Type B pancreatic cell (in vitro differentiated cells): Measurements from ENCODE around the gene IRS2. TPM values are rescaled to one million over a fixed set of nuclear protein-coding genes. Genes with fewer than 3 reads are reported as not detected.

ENCODE experiments used
- DNase-seq: peaks from one replicate; pipeline ENCODE4 v3.0.0; 2021; ENCODE audit warnings: mixed read lengths; ENCODE audit not compliant: unreplicated experiment; ENCODE audit errors: extremely low spot score
- H3K27ac Mint-ChIP-seq: 2 replicates; pipeline ENCODE4 v1.8.0; 2021; ENCODE audit warnings: mild to moderate bottlenecking, mixed read lengths
- H3K27me3 Mint-ChIP-seq: 2 replicates; pipeline ENCODE4 v1.8.0; 2021; ENCODE audit warnings: mixed read lengths
- H3K36me3 Mint-ChIP-seq: 2 replicates; pipeline ENCODE4 v1.8.0; 2021; ENCODE audit warnings: mixed read lengths
- H3K4me1 Mint-ChIP-seq: one replicate; pipeline ENCODE4 v1.8.0; 2021; ENCODE audit warnings: mixed read lengths; ENCODE audit not compliant: unreplicated experiment
- H3K4me3 Mint-ChIP-seq: 2 replicates; pipeline ENCODE4 v1.8.0; 2021; ENCODE audit warnings: mild to moderate bottlenecking, mixed read lengths
- H3K9me3 Mint-ChIP-seq: 2 replicates; pipeline ENCODE4 v1.8.0; 2021; ENCODE audit warnings: mixed read lengths
- total RNA-seq: library from RNA; stranded (reverse); gene quantifications from 2 replicates; pipeline ENCODE4 v1.2.1, GENCODE V29; 2021; ENCODE audit warnings: low replicate concordance
- TF ChIP-seq, protein P1 (sequence below): fragments of 200-600 bp; sonication (generic); conservative IDR thresholded peaks from 2 replicates; pipeline ENCODE4 v1.5.0; 2021; ENCODE audit warnings: antibody characterized with exemption, mild to moderate bottlenecking

IRS2 gene
- total RNA-seq, 1 donor from 2014 or later = 19.4 TPM

DNA sequence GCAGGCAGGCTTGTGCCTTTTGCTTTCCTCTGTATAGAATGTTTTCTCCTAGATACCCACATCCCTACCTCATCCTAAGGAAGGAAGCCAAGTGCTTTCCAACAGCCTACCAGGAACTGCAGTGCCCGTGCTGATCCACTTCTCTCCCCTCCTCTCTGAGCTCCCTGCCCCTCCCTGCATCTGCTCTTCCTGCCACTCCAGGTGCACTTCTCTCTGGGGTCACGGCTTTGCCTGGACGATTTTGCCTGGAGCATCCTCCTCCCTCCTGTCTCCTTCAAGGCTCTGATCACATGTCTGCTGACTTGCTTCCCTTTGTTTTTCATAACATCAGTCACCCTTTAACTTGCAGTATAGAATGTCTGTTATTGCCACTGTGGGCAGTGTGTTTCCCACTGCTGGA, 34.7 kb upstream of the IRS2 start:
- H3K9me3 Mint-ChIP-seq = no peaks in the 10 kb centered on the region
- no peak overlapping the region for H3K4me3 Mint-ChIP-seq
- no peak for DNase-seq
- no peaks in the 10 kb centered on the region for H3K36me3 Mint-ChIP-seq
- no peaks in the 10 kb centered on the region for H3K27me3 Mint-ChIP-seq
- H3K4me1 Mint-ChIP-seq = peaks cover 12% of the 10 kb centered on the region
- no peak overlapping the region for H3K27ac Mint-ChIP-seq
- TF ChIP-seq, protein P1, sequence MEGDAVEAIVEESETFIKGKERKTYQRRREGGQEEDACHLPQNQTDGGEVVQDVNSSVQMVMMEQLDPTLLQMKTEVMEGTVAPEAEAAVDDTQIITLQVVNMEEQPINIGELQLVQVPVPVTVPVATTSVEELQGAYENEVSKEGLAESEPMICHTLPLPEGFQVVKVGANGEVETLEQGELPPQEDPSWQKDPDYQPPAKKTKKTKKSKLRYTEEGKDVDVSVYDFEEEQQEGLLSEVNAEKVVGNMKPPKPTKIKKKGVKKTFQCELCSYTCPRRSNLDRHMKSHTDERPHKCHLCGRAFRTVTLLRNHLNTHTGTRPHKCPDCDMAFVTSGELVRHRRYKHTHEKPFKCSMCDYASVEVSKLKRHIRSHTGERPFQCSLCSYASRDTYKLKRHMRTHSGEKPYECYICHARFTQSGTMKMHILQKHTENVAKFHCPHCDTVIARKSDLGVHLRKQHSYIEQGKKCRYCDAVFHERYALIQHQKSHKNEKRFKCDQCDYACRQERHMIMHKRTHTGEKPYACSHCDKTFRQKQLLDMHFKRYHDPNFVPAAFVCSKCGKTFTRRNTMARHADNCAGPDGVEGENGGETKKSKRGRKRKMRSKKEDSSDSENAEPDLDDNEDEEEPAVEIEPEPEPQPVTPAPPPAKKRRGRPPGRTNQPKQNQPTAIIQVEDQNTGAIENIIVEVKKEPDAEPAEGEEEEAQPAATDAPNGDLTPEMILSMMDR = no peak

DNA sequence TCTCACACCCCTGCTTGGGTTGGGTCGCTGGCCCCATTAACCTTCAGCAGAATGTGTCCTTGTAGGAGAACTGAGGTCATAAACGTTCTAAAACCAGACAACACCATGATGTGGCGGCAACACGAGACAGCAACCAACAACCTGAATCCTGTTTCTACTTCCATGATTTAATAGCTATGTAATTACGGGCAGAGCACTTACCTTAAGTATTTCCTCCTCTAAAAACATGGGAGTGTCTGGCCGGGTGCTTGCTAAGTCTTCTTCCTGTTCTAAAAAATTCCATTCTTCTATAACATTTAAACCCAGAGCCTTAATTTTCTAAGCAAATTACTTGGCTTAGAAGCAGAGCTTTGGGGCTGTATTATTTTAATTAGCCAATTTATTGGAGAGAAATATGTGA, 33.5 kb upstream of the IRS2 start:
- TF ChIP-seq, protein P1 = no peak
- no peaks in the 10 kb centered on the region for H3K27me3 Mint-ChIP-seq
- no peak overlapping the region for H3K27ac Mint-ChIP-seq
- no peak overlapping the region for H3K4me3 Mint-ChIP-seq
- no peak for DNase-seq
- H3K9me3 Mint-ChIP-seq = no peaks in the 10 kb centered on the region
- H3K4me1 Mint-ChIP-seq = peaks cover 12% of the 10 kb centered on the region
- H3K36me3 Mint-ChIP-seq = no peaks in the 10 kb centered on the region

DNA sequence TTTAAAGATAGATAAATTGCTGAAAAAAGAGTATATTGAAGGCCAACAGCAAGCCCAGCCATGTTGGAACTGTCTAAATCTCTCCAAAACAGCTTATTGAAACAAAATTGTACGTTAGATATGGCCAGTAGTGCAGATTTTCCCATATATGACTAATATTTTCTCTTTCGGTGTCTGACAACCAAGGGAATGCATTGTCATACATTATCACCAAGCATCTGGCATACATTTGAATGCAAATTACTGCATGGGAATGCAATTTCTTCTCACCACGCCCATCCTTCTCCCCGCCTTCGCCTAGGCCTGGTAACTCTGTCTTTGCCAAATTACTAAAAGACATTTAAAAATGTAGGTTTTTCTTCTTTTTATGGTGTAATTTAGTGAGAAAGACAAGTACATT, 32.5 kb upstream of the IRS2 start:
- peaks cover 12% of the 10 kb centered on the region for H3K4me1 Mint-ChIP-seq
- no peaks in the 10 kb centered on the region for H3K27me3 Mint-ChIP-seq
- TF ChIP-seq, protein P1 = no peak
- no peaks in the 10 kb centered on the region for H3K9me3 Mint-ChIP-seq
- no peak overlapping the region for H3K4me3 Mint-ChIP-seq
- H3K36me3 Mint-ChIP-seq = no peaks in the 10 kb centered on the region
- DNase-seq = no peak
- H3K27ac Mint-ChIP-seq = no peak overlapping the region

DNA sequence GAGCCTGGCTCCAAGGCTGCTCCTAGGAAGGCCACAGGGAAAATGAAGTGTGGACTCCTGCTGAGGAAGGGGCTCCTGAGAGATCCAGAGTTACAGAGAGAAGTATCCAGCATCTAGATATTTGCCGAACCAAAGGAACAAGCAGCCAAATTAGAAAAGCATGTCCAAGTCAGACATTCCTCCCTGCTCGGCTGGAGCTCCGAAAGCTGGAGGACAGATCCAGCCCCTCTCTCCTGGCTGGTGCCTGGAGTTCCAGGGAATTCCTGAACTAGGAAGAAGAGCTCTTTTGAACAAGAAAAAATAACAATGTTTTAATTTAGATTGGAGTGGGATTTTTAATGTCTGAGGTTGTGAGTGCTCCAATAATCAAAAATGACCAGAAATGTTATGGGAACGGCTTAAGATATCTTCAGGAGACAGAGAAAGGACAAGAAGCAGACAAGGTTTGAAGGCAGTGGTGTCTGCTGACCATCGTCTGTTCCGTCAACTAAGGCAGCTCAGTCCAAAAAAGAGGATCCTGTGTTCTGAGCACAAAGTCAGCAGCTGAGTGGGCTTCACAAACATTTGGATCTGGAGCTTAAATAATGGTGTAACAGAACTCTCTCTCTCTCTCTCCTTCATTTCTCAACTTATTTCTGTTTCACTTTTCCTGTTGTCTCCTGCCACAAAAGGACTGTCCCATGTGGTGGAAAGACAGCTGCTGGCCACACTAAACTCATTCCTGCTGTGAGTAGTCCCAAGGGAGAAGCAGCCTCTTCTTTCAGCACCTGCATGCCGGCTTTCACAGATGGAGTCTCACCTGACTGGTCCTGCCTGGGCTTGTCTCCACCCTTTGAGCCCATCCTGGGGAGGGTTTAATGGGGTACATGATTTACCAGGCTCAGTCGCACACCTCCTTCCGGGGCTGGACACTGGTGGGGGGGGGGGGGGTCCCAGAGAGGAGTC, 31.5 kb upstream of the IRS2 start:
- Mint-ChIP-seq H3K4me1 (peaks cover 12% of the 10 kb centered on the region), H3K36me3 (no peaks in the 10 kb centered on the region), H3K4me3 (no peak overlapping the region), H3K27ac (no peak overlapping the region), H3K27me3 (no peaks in the 10 kb centered on the region), H3K9me3 (no peaks in the 10 kb centered on the region)
- TF ChIP-seq, protein P1 = no peak
- DNase-seq = no peak

DNA sequence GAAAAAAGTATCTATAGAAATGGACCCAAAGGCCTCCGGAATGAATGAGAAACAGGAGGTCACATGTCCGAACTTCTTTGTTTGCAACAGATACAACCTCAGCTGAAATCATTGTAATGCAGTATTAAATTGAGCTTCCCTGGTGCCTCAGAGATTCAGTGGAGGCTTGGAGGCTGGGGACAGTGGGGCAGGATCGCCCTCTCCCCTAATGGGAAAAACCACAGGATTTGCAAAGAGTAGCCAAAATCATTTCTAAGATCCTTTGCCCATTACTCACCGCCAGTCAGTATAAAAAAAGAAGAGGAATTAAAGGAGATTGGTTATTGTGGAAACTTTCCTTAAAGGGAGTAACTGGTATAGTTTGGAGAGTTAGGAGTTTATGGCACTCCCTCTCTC, 30.4 kb upstream of the IRS2 start:
- Mint-ChIP-seq H3K27ac (no peak overlapping the region), H3K36me3 (no peaks in the 10 kb centered on the region), H3K27me3 (no peaks in the 10 kb centered on the region), H3K4me3 (no peak overlapping the region), H3K9me3 (no peaks in the 10 kb centered on the region), H3K4me1 (peaks cover 12% of the 10 kb centered on the region)
- no peak for DNase-seq
- TF ChIP-seq, protein P1 = no peak
